GM18505 (cell line): ENCODE data around the gene GPAT2.
"Not testable (repeated sequence)": the region's sequence is repeated elsewhere in the genome, so short reads cannot be mapped to it uniquely, and the experiment has no call there.

Experiments used
- ATAC-seq: cut with Tn5 transposase; IDR thresholded peaks from one replicate; pipeline ENCODE4 v1.9.1; 2021; ENCODE audit not compliant: unreplicated experiment
- POLR2A ChIP-seq: IDR thresholded peaks from 4 replicates; pipeline ENCODE4 v1.6.1; 2011; ENCODE audit warnings: borderline replicate concordance; ENCODE audit not compliant: insufficient read depth, insufficient read length; ENCODE audit errors: extremely low read depth

GPAT2 gene

GRCh38 chr2:96027725-96028325 lies 6.9 kb downstream of the GPAT2 start:
- ATAC-seq, result not testable (repeated sequence)

GRCh38 chr2:96025755-96026154 lies 9.0 kb downstream of the GPAT2 start:
- not testable (repeated sequence) for ATAC-seq

- ATAC-seq, result no peak
- no peak for TF ChIP-seq POLR2A
Measured at GRCh38 chr2:96025194-96025492, 9.6 kb downstream of the GPAT2 start.

- TF ChIP-seq POLR2A, result no peak
- ATAC-seq, result no peak
Measured at GRCh38 chr2:96024336-96025193, 10.2 kb downstream of the GPAT2 start.

GRCh38 chr2:96023701-96024100 lies 11.0 kb downstream of the GPAT2 start:
- ATAC-seq, result not testable (repeated sequence)

GRCh38 chr2:96022701-96023447 lies 11.8 kb downstream of the GPAT2 start:
- ATAC-seq, result not testable (repeated sequence)

GRCh38 chr2:96022126-96022525 lies 12.6 kb downstream of the GPAT2 start:
- not testable (repeated sequence) for ATAC-seq

- ATAC-seq, result not testable (repeated sequence)
Measured at GRCh38 chr2:96021142-96021541, 13.6 kb downstream of the GPAT2 start.

GRCh38 chr2:96019909-96020590 lies 14.7 kb downstream of the GPAT2 start:
- ATAC-seq, result not testable (repeated sequence)

GRCh38 chr2:96016321-96016720 lies 18.4 kb downstream of the GPAT2 start:
- not testable (repeated sequence) for ATAC-seq

GRCh38 chr2:96012792-96013264 lies 21.9 kb downstream of the GPAT2 start:
- not testable (repeated sequence) for ATAC-seq

- not testable (repeated sequence) for ATAC-seq
Measured at GRCh38 chr2:96012086-96012791, 22.5 kb downstream of the GPAT2 start.

- ATAC-seq, result peak; percentile 28
Measured at GRCh38 chr2:96011129-96011455, 23.6 kb downstream of the GPAT2 start.

GRCh38 chr2:96010320-96011128 lies 24.2 kb downstream of the GPAT2 start:
- ATAC-seq, result peak; percentile 99

GRCh38 chr2:96009833-96010232 lies 24.9 kb downstream of the GPAT2 start:
- ATAC-seq, result peak; percentile 2

- not testable (repeated sequence) for ATAC-seq
Measured at GRCh38 chr2:96008051-96008450, 26.7 kb downstream of the GPAT2 start.

GRCh38 chr2:96006248-96006647 lies 28.5 kb downstream of the GPAT2 start:
- ATAC-seq, result not testable (repeated sequence)

- peak; percentile 41 for ATAC-seq
Measured at GRCh38 chr2:95992520-95993272, 42.0 kb downstream of the GPAT2 start.
